AG09319 (cell line): ENCODE results near the gene SERPINA1.
"Not testable (repeated sequence)": the region's sequence is repeated elsewhere in the genome, so short reads cannot be mapped to it uniquely, and the experiment has no call there.

Experiments
- DNase-seq: peaks from one replicate; pipeline ENCODE4 v3.0.0-alpha.2; 2010; ENCODE audit warnings: low read depth; ENCODE audit errors: extremely low read depth
- TF ChIP-seq, protein P1 (sequence below): IDR thresholded peaks from 2 replicates; pipeline ENCODE4 v1.5.1; 2011; ENCODE audit warnings: low read depth, mild to moderate bottlenecking, inconsistent platforms, low read length, moderate library complexity

SERPINA1 gene

DNA sequence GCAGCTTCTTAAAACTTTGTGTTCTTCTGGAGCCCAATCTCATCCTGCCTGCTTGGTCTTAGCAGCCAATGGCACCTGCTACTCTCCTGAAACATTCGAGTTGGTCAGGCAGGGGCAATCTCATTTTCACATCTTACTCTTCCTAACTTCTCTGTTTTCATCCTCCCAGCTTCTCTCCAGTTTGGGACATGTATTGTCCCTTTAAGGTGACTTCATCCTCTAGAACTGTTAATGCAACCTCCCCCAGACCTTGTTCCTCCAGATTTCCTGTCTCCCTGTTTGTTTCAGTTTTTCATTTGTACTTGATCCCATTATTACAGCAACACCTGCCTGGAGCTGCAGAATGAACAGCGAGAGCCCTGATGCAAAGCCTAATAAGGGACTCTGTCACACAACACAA lies 32.9 kb upstream of the SERPINA1 start:
- DNase-seq = no peak
- TF ChIP-seq, protein P1, sequence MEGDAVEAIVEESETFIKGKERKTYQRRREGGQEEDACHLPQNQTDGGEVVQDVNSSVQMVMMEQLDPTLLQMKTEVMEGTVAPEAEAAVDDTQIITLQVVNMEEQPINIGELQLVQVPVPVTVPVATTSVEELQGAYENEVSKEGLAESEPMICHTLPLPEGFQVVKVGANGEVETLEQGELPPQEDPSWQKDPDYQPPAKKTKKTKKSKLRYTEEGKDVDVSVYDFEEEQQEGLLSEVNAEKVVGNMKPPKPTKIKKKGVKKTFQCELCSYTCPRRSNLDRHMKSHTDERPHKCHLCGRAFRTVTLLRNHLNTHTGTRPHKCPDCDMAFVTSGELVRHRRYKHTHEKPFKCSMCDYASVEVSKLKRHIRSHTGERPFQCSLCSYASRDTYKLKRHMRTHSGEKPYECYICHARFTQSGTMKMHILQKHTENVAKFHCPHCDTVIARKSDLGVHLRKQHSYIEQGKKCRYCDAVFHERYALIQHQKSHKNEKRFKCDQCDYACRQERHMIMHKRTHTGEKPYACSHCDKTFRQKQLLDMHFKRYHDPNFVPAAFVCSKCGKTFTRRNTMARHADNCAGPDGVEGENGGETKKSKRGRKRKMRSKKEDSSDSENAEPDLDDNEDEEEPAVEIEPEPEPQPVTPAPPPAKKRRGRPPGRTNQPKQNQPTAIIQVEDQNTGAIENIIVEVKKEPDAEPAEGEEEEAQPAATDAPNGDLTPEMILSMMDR = no peak

DNA sequence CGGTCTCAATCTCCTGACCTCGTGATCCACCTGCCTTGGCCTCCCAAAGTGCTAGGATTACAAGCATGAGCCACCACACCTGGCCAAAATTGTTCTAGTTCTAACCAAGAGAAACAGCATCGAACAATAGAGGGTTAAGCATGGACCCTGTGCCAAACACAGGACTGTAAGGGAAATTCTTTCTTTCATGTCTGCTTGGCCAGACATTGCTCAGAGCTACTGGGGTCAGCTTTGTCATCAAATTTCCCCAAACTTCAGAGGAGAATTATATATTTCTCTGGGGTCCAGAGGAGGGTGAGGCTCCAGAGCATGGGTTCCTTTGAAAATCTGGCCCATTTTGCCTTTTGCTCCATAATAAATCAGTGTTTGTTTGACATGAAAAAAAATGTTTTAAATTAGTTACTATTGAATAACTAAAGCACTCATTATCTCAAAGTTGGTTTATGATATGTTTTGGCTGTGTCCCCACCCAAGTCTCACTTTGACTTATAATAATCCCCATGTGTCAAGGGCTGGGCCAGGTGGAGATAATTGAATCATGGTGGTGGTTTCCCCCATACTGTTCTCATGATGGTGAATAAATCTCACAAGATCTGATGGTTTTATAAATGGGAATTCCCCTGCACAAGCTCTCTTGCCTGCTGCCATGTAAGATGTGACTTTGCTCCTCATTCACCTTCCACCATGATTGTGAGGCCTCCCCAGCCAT lies 29.2 kb upstream of the SERPINA1 start:
- DNase-seq = not testable (repeated sequence)

DNA sequence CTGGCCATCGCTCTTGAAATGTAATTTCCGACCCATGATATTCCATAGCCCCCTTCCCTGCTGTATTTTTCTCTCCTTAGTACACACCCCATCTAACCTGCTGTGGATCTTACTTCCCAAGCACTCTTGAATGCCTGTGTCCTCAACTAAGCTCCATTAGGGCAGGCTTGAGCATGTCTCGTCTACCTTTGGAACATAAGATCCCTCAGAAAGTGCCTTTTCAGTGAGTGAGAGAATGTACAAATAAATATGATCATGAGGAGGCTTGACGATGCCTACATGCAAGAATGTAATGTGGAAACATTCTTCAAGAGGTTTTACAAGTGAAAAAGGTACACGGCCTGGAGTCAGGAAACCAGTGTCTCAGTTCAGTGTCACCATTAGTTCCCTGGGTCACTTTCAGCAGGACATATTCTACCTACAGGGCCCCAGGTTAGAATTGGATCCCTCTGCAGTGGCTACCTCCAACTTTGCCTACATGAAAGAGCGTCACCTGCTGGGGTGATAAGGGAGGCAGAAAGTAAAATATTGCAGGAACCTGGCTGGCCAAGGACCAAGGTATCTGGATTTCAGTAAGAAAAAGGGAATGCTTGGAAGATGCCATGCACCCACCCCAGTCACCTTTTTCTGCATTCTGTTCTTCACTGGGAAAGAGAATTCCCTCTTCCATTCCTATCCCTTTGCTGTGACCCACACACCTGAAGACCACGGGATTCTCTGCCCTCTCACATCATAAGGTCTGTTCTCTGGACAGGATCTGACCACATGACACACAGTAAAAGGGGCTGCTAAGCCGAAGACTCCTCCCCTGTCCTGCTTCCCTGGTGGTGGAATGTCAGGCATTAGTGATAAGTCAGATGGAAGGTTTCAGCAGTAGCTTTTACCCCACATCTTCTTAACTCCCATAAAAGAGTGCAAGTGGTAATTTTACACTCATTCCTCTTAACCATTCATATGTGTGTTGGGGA lies 24.6 kb upstream of the SERPINA1 start:
- no peak for DNase-seq
- TF ChIP-seq, protein P1 = peak; percentile 33

DNA sequence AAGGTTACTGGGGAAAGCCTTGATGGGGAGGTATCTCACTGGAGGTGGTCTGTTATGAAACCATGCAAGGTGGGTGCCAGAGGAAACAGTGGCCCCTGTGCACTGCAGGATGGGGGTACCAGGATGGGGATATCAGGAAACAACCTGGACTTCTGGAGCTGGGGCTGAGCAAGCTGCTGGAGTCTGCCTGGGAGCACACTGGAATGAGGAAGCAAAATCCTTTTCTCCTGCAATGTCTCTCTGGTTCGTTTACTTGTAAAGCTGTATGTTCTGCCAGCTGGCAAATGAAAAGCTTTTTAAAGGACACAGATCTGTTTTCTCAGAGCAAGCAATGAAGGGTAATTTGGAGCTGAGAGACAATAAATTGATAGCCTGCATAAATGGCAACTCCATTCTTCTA lies 23.2 kb upstream of the SERPINA1 start:
- no peak for DNase-seq

DNA sequence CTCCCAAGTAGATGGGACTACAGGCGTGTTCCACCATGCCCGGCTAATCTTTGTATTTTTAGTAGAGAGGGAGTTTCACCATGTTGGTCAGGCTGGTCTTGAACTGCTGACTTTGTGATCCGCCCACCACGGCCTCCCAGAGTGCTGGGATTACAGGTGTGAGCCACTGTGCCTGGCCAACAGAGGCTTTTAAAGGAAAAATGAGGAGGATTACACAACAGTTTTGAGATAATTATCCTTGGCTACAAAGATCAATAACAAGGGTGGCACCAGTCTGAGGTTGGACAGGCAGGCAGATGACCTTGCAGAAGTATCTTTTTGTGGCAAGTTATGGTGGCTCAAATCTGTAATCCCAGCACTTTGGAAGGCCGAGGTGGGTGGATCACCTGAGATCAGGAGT lies 21.0 kb upstream of the SERPINA1 start:
- not testable (repeated sequence) for DNase-seq

More for the DNA sequence above, 23.2 kb upstream of the SERPINA1 start:
- TF ChIP-seq, protein P1 = no peak

DNA sequence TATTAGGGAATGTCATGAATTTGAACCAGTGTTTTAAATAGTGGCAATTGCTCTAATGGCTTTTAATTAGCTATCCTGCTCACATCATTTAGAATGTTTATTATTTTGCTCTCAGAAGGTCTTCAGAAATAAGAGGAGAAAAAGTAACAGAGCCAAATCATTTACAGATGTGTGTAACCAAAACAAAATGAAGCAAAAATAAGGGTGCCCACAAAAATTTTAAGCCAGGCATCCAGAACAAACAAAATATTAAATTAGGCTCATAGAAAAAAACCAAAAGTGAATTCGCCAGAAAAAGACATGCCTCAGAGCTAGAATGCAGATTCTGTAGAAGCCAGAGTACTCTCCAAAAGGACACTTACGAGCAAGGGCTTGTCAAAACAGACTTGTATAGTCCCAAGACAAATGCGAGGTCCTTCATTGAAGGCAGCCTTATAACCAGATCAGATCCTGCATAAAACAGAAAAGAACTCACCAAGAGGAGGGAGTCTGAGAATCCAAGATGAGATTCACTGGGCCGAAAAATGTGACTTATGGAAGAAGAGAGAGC lies 20.2 kb upstream of the SERPINA1 start:
- TF ChIP-seq, protein P1 = no peak
- no peak for DNase-seq

DNA sequence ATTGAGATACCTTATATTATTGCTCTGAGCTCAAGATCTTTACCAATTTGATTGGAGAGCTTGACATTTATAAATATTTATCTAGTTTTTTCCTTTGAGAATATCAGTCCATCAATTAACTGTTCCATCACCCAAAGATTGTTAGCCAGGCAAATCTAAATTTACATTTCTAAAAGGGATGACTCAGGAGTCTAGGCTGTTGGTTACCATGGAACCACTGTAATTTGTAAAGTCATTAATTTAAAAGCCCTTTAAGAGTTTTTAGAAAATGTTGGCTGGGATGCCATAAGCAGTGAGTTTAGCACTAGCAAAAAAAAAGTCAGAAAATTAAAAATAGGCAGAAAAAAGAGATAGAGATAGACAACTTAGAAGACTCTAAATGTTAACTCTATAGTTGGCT lies 19.5 kb upstream of the SERPINA1 start:
- DNase-seq = no peak

DNA sequence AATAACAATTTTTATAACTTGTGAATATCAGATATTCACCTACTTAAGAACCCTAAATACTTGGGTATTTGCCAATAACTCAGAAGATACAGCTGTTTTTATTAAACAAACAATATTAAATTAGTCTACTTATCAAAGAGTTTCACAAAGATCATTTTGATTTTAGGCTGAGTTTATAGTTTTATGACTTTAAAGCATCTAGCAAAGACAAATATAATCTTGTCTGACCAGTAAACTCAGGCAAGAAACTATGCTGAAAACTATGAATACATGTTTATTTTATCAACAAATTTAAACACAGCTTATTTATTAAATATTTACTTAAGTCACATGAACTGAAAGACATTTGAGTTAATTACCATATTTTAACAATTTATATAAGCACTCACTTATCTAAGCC lies 18.5 kb upstream of the SERPINA1 start:
- DNase-seq = no peak
- TF ChIP-seq, protein P1 = no peak

More for the DNA sequence above, 19.5 kb upstream of the SERPINA1 start:
- TF ChIP-seq, protein P1 = no peak
